HG02763 (cell line): ENCODE measurements around the gene NUDT16L1.
"Not testable (repeated sequence)": the region's sequence is repeated elsewhere in the genome, so short reads cannot be mapped to it uniquely, and the experiment has no call there.

Experiments
- ATAC-seq: cut with Tn5 transposase; IDR thresholded peaks from one replicate; pipeline ENCODE4 v1.9.1; 2021; ENCODE audit warnings: mild to moderate bottlenecking, moderate library complexity; ENCODE audit not compliant: unreplicated experiment

The NUDT16L1 gene

DNA sequence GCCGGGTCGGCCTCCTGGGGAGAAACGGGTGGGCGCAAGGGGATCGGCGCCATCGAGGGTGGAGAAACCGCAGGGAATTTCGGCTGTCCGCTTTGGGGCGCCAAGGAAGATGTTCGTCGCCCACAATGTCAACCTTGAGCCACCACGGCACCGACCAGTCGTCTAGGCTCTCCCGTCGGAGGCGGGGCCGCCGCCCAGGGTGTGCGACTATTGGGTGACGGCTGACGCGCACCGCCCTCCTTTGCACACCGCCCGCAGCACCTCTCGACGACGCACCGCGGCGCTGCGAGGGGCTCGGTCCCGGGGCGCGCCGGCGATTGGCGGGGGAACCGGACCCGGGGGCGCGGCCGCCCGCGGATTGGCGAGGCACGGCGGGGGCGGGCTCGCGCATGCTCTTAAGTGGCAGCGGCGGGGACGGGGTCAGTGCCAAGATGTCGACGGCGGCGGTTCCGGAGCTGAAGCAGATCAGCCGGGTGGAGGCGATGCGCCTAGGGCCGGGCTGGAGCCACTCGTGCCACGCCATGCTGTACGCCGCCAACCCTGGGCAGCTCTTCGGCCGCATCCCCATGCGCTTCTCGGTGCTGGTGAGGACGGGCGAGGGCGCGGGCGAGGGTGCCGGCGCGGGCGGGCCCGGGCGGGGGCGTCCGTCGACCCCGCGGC lies at the start of gene NUDT16L1:
TSS of gene NUDT16L1 (plus strand) at position 267 of the 660 bp plus-strand sequence. CDS start at position 432, 165 bp downstream.
- ATAC-seq: peak; percentile 95

DNA sequence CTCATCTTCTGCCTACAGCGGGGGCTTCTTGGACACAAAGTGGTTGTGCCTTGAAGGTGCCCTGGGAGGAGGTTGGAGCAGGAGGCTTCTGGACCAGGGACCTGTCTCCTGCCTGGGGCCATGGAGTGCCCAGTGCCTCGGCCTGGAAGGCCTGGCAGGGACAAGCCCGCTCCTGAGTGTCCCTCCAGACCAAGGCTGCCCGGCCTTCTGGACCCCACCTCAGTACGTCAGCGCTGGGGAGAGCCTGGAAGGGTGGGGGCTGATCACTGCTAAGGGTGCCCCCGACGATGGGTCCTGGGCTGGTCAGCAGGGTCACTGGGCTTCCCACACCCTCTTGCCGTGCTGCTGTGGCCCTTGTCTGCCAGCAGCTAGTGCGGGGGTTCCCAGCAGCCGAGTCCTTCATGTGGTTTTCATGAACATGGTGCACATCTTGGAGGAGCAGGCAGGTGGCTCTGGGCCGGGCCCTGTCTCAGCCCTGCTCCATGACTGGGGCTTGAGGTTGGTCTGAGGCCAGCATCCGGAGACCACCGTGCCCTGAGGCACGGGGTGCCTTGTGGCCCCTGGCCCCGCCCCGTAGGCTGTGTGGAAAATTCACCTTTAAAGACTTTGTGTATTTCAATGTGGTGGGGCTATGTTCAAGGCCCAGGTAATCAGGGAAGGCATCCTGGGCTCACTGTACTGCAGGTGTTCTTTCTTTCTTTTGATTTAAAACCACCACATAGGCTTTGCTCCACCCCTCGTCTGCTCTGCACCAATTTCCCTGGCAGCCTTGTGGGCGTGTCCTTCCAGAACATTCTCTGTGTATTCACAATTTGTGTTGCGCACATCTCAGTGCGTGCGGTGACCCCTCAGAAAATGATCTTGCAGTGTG lies 46.4 kb upstream of the NUDT16L1 start:
- ATAC-seq: no peak

DNA sequence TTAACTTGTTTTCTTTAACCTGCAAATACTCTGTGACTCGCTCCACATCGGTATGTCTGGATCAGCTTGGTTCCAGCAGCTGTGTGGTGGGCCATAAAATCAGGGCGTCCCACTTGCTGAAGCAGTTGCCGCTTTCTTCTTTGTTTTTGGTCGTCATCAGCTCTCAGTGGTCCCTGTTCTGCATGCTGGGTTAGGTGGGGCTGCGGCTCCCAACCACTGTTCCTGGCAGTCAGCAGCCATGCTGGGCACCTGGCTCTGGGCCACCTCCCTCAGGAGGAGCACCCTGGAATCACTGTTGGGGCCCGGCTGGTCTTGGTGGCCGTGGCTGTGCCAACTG lies 45.8 kb upstream of the NUDT16L1 start:
- no peak for ATAC-seq

DNA sequence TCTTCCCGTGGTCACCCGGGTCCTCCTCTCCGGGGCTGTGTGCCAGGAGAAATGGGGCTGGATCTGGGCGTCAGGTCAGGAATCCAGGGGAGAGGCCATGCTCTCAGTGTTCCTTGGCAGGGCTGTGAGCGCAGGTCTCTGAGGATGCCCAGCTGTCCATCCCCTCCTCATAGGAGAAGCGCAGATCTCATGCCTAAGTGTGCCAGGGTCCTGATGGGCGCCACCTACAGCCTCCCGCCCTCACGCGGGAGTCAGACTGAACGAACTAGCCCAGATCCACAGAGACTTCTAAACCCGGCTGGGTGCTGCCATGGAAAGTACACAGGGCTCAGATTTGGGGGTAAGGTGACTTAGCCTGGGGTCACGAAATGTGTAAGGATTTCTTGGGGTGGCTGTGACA lies 44.4 kb upstream of the NUDT16L1 start:
- ATAC-seq: no peak

DNA sequence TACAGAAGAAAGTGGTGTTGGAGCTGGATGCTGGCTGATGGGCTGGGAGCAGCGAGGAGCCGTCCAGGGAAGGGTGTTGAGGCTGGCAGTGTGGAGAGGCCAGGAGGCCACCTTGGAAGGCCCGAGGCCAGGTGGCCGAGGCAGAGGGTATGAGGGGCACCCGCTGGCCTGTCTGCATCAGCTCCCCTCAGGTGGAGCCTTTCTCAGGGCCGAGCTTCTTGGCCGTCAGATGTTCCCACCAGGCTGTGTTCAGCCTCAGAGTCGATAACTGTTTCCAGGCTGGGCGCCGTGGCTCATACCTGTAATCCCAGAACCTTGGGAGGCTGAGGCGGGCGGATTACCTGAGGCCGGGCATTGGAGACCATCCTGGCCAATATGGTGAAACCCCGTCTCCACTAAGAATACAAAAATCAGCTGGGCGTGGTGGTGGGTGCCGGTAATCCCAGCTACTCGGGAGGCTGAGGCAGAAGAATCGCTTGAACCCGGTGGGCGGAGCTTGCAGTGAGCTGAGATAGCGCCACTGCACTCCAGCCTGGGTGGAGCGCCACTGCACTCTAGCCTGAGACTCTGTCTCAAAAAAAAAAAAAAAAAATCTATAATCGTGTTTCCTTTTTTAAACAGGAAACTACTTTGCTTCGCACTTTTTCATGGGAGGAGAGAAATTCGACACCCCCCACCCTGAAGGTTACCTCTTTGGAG lies 43.5 kb upstream of the NUDT16L1 start:
- ATAC-seq: no peak

DNA sequence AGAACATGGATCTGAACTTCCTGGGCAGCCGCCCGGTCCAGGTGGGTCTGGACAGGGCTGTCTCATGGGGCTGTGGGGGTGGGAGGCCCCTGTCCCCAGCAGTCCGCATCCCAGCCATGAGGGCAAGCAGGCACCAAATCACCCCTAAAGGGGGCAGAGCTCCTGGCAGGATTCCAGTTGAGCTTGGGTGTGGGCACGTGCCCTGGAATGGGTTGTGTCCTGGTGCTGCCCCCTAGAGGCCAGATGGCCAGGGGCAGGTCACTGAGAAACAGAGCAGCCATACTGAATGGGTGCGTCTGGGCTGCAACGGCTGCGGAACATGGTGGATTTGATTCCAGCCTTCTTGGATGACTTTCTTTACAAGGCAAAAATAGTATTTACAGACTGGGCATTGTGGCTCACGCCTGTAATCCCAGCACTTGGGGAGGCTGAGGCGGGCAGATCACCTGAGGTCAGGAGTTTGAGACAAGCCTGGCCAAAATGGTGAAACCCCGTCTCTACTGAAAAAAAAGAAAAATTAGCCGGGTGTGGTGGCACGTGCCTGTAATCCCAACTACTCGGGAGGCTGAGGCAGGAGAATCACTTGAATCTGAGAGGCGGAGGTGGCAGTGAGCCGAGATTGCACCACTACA lies 42.8 kb upstream of the NUDT16L1 start:
- not testable (repeated sequence) for ATAC-seq

DNA sequence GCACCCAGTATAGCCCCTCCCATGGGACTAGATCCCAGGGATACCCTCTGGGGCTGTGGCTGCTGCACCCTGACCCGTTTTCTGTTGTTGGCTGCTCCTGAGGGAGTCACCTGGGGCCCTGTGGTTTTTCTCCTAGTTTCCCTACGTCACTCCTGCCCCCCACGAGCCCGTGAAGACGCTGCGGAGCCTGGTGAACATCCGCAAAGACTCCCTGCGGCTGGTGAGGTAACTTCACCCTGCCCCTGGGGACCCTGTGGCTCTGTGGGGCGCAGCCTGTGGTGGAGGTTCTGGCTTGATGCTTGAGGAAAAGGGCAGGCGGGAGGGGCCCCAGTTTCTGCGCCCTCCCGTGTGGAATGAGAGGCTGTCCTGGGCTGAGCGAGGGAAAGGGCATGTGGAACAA lies 41.5 kb upstream of the NUDT16L1 start:
- no peak for ATAC-seq

DNA sequence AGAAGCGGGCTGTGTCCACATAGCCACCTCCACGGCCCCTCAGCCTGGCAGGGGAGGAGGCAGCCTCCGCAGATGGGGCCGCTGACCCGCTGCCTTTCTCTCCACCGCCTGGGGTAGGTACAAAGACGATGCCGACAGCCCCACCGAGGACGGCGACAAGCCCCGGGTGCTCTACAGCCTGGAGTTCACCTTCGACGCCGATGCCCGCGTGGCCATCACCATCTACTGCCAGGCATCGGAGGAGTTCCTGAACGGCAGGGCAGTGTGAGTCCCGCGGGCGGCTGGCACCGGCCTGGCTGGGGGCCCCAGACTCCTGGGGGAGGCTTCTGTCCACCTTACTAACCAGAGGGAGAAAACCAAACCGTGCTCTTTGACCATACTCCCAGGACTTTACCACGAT lies 40.8 kb upstream of the NUDT16L1 start:
- no peak for ATAC-seq

DNA sequence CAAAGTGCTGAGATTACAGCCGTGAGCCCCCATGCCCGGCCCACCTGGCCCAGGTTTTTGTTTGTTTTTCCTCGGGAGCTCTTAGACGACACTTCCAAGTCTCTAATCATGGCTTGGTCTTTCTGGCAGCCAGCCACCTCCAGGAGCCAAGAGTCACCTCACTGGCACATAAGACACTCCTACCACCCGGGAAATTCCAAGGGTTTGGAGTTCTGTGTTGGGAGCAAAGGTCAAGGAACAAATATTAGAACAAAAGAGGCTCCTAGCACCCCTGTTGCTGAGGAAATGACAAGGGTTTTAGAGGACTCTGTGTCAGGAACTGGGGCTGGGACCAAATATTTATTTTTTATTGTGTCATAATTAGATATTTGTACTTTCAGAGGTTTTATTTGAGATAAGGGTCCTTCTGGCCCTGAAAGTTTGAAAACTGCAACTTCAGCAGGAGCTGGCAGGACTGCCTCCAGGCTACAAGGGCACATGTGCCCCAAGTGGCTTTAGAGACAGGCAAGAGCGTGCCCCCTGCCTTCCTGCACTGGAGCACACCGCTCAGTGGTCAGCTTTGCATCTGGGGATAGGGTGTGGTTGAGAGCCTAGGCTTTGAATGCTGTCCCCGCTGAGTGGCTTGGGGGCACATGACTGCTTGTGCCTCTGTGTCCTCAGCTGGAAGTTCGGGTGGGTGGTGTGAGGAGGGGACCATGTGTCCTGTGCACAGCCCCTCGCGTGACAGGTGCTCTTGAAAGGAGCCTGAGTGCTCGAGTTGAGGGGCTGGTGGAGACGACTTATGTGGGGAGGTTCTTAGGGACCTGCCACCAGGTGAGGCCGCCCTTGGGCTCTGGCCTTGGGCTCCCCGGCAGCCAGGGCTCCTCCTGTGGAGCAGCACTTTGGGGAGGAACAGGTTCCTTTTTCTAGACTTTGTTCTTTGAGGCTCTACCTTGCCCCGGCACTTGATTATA lies 39.1 kb upstream of the NUDT16L1 start:
- ATAC-seq: no peak

DNA sequence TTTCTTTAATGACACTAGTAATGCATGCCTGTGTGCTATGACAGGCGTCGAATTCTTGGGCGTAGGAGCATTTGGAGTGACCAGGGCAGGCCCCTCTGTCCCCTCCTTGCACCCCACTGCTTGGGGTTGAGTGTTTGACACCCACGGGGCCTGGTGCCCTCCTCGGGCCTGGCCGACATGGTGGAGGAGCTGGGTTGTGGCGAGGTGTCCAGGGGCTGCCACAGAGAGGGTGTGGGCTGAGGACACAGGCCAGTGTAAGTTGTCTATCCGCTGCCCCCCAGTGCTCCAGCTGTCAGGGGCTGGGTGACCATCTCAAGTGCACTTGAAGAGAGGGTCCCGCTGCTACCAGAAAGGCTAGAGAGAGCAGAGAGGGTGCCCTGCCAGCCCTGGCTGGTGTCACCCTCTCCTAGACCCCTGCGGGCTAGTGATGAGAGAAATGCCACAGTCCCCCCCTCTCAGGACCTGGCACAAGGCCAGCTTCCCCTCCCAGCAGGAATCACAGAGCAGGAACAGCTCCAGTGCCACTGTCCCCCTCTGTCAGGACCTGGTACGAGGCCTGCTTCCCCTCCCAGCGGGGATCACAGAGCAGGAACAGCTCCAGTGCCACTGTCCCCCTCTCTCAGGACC lies 38.3 kb upstream of the NUDT16L1 start:
- no peak for ATAC-seq

DNA sequence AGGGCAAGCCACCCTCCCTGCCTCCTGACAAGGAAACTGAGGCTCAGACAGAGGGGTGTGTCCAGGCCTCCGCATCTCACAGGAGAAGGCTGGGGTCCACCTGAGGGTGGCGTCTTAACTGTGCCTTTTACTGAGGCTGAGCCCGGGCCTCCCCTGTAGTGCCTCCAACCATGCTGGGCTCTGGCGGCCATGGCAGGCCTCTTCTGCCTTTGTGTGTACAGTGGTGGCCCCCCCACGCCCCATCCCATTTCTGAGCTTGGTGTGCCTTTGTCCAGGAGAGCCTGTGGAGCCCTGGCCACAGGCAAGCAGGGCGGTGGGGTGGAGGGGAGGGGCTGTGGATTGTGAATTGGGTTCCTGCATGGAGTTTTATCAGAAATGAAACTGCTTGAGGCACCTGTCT lies 37.6 kb upstream of the NUDT16L1 start:
- ATAC-seq: no peak

DNA sequence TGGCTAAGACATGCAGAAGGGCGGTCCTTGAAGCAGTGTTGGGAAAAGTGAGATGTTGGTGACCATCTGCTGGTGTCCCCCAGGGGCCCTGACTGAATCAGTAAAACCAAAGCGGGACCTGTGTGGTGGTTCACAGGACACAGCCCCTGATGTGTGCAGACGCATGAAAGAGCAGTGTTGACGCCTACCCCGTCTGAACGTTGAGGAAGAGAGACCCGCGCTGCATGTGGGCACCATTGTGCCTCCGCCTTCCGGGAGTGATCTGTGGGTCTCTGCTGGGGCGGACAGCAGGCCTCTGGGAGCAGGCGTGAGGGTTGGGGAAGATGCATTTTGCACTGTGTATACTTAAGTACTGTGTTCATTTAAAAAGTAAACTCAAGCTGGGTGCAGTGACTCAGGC lies 37.1 kb upstream of the NUDT16L1 start:
- ATAC-seq: no peak

DNA sequence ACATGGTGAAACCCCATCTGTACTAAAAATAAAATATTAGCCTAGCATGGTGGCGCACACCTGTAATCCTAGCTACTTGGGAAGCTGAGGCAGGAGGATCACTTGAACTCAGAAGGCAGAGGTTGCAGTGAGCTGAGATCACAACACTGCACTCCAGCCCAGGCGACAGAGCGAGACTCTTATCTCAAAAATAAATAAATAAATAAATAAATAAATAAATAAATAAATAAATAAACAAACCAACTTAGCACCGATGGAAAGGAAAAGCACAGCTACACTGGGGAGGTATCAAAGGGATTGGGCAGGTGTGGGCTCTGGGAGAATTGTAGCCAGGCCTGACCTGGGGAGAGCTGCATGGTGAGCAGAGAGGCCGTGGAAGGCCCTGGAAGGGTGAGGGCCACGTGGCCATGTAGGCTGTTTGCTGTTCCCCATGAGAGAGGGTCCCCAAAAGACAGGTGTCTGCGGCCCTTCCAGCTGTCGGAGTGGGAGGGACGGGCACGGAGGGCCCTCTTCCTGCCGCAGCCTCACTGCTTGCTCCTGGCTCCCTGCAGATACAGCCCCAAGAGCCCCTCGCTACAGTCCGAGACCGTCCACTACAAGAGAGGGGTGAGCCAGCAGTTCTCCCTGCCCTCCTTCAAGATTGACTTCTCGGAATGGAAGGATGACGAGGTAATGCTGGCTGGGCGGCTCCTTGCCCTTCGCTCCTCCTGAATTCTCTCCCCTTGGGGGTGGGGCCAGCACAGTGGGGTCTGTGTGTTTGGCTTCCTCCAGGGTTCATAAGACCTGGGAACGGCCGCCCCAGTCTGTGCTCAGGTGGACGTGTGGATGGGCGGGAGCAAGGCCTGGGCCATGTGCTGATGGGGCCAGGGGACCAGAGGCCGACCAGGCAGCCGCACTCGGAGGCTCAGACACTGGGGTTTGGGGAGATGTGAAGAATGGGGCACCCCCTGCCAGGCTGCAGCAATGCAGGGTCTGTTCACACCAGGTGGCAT lies 36.4 kb upstream of the NUDT16L1 start:
- ATAC-seq: no peak

DNA sequence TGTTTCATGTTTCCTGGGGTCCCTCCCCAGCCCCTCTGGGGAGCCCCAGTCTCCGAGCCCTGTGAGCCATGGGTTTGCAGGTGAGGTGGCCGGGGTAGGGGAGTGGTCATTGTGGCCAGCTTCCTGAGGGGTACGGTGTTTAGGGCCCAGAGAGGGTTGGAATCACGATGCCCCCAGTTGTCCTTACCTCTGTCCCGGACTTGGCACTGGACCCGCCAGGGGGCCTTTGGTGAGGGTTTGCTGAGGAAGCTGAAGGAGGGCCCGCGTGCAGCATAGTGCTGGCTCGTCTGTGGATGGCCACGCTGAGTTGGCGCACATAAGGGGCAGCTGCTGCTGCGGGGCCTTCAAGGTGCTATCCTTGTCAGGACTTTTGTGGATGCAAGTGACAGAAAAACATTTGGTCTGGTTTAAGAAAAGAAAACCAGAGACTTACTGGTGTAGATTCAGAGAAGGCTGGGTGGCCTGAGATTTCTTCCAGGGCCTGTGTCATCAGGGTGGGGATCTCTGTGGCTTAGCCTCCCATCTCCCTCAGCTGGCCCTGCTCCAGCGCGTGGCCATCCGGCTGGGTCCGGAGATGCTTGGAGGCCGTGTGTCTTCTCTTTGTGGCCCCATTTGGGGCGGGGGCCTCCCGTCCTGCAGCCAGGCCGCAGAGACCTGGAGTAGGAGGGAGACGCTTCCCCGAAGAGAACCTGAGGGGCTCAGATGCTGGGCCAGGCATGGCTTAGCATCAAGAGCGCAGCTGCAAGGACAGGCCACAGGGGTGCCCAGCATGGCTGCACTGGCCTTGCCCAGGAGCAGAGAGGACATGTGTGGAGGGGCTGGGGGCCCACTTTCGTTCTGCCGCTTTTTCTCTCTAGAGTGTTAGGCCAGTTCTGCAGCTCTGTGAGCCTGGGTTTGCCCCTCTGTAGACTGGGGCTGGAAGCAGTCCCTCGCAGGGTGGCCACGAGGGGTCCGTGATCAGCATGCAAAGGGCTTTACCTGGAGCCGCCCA lies 33.7 kb upstream of the NUDT16L1 start:
- ATAC-seq: no peak

DNA sequence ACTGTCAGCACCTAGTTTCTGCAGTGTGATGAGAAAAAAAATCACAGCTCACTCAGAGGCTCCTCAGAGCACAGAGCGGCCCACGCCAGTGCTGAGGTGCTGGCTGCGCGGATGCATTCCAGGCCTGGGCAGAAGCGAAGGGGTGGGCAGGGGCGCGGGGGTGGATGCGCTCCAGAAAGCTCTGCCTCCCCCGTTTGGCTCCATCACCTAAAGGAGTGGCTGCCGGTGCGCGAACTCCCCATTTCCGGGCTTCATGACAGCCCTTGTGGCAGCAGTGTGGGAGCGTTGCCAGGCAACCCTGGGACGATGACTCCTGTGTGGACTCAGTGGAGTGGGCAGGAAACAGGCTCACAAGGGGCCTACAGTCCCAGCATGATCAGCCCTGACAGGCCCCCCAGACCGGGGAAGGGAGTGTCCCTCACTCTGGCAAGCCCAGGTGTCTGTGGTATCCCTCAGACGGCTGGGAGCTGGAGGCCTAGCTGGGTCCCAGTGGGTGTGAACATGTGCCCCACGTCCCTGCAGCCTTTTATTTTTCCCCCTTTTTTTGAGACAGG lies 32.8 kb upstream of the NUDT16L1 start:
- no peak for ATAC-seq

DNA sequence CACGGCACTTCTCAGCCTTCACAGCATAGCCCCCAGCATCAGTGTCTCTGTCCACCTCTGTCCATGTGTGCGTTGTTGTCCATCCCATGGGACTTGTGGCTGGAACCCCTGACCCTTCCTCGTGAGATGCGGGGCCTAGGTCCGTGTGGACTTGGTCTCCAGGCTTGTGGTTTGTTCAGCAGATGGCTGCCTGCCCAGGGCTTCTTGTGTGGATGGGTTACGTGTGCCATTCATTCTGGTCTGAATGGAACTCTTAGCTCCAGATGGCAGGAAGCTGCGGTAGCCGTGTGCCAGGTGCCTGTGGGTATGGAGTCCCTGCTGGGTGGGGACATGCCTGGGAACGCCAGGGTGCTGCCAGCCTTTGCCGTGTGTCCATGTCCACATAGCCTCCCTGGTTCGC lies 31.7 kb upstream of the NUDT16L1 start:
- ATAC-seq: no peak

DNA sequence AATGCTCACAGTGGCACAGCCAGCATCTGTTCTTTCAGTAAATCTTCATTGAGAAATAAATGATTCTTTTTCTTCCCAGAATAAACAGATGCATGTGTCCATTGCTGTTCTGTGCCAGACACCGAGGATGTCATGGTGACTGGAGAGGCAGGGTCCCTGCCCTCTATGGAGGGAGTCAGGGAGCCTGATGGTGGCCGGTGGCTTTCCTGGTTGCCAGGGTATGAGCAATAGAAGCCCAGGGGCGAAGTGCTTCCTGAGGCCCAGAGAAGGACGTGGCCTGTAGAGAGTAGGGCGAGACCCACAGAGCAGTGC lies 29.9 kb upstream of the NUDT16L1 start:
- ATAC-seq: no peak
